TTC549 (cell line): ENCODE data around the gene LYRM7.
"Not testable (repeated sequence)": the region's sequence is repeated elsewhere in the genome, so short reads cannot be mapped to it uniquely, and the experiment has no call there.

Experiments used
- FAIRE-seq: peaks from 2 replicates; lab custom pipeline; 2012; peaks lifted over from hg19 to GRCh38; lab: Jason Lieb, UNC

The LYRM7 gene

DNA sequence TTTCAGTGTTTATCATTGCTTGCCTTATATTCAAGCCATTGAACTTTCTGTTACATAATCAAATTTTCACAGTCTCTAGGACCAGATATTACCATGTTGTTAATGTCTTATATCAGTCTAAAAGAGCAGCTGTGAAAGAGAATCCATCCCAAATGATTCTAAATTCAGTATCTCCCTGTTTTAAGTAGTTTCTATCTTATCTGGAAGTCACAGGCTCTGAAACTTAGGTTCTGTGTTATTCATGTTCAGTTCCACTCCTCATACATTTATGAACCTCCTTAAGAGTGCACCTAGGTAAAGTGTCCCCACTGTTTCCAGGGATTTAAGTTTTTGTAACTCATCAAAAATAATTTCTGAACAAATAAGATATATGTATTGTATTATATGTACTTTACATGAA lies 9.7 kb downstream of the LYRM7 start:
- FAIRE-seq: no peak

DNA sequence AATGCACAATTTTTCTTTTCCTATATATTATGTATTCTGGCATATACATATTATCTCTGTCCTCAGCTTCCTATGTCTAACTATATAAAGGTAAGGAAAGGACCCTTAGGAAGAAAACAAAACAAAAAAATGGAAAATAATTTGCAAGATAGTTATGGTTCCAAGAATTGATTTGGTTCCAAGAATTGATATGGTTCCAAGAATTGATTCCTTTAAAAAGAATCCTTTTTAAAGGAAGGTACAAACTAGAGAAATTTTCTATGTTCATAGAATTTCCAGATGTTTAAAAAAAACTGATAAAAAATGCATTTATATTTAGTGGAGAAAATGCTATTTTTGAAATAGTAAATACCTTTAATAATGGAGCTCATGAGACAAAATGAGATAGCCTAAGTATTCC lies 12.1 kb downstream of the LYRM7 start:
- FAIRE-seq: no peak

DNA sequence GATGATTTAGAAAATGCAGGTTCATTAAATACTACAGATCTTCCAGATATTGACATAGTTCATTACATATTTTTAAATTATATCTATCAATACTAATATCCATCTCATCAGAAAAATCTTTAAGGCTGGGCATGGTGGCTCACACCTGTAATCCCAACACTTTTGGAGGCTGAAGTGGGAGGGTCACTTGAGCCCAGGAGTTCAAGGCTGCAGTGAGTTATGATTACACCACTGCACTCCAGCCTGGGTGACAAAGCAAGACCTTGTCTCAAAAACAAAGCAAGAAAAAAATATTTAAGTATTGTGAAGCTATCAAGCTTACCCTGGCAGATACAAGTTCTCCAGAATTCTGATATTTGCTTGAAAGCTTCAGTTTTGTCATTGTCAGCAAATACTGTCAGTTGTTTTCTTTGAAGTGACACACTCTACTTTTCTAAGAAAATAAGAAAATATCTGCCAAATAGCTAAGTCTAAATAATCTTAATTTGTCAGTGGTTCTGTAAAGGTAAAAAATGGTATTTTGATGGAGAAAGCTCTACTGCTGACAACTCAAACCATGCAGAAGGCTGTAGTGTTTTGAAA lies 14.9 kb downstream of the LYRM7 start:
- no peak for FAIRE-seq

DNA sequence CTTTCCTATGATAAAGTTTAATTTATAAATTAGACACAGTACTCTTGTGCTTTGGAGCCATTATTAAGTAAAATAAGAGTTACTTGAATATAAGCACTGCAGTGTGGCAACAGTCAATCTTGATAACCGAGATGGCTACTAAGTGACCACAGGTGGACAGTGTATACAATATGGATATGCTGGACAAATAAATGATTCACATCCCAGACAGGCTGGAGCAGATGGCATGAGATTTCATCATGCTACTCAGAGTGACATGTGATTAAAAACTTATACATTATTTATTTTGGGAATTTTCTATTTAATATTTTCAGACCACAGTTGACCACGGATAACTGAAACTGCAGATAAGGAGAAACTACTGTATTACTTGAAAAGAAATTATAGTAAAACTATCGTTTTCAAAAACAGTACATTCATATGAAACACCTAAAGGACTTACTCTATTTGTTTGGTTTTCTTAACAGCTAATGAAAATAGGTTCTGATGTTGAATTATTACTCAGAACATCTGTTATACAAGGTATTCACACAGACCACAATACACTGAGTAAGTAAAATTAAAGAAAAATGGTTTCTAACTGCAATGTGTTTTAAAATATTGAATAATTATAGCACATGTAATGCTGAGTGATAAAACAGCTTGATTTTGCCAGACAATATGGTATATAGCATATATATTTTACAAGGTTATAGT lies 16.0 kb downstream of the LYRM7 start:
- FAIRE-seq: no peak

DNA sequence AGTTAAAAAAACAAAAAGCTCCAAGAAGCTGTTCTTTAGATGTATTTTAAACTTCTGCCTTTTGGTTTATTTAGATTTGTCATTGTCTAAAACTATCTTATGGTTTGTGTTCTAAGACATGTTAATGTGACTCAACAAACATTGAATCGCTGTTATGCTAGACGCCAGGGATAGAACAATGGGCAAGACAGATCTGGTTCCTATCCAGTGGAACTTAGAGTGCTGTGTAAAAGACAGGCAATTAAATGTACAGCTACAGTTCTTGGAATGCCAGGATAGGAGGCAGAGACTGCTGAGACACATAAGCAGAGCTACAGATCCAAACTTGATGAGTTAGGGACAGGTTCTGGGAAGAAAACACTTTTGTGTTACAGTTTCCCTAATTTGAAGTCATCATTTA lies 22.4 kb downstream of the LYRM7 start:
- FAIRE-seq: peak; percentile 92

DNA sequence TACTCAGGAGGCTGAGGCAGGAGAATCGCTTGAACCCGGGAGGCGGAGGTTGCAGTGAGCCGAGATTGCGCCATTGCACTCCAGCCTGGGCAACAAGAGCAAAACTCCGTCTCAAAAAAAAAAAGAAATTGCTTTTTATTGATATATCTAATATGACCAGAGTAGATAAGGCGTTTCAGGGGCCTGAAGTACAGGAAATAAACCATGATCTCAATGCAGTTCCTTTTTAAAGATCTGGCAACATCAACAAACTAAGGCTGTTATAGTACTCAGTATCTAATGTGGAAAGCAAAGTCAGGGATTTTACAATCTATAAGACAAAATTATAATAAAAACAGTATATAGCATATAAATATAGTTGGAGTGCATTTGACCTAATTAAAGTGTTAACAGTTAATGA lies 23.2 kb downstream of the LYRM7 start:
- FAIRE-seq: not testable (repeated sequence)

DNA sequence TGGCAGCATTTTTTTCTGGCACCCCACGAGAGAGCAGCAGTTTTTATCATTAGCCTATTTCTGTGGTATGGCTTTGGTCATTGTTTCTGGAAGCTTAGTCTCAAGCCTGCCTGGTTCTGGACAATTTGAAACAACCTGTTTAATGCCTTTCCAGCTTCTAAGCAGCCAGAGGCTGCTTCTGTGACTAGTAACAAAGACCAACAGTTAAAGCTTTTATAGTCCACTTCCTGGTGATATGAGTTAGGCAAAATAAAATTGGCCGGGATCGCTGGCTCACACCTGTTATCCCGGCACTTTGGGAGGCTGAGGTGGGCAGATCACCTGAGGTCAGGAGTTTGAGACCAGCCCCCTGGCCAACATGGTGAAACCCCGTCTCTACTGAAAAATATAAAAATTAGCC lies 24.0 kb downstream of the LYRM7 start:
- FAIRE-seq: no peak

DNA sequence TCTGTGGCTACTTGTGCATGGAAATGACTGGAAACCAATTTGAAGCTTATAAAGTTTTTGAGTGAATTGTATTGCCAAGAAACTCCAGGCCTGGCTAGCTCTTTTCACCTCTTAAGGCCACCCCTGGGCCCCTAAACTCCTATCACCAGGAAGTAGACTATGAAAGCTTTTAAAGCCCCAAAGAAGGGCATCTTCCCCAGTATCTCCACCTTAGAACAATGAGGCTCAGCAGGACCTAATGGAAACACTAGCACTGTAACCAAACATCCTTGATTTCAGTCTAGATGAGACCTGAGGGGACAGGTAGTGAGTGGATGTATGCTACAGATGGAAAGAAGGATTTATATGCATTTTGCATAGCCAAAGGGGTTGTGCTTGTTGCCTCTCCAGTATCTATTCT lies 25.0 kb downstream of the LYRM7 start:
- FAIRE-seq: no peak

DNA sequence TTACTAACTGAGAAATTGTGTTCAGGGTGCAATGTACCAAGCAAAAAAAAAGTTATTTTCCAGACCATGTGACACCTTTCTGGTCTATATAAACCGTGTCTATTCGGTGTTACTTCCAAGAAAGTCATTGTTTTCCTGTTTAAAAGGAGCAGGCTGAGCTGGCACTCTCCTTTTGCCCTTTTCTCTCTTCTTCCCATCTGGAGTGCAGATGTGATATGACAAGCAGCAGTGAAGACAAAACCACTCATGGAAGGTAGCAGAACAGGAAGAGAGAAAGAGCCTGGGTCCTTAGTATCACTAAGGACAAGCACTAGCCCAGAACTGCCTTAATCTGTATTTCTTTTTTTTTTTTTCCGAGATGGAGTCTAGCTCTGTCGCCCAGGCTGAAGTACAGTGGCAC lies 25.6 kb downstream of the LYRM7 start:
- no peak for FAIRE-seq

DNA sequence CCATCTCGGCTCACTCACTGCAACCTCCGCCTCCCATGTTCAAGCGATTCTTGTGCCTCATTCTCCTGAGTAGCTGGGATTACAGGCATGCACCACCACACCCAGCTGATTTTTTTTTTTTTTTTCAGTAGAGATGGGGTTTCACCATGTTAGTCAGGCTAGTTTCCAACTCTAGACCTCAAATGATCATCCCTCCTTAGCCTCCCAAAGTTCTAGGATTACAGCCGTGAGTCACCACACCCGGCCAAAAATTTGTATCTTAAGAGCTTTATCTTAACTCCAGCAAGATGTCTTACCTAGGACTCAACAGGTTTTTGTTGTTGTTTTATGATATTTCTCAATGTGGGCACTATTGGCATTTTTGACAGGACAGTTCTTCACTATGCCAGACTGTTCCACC lies 27.9 kb downstream of the LYRM7 start:
- no peak for FAIRE-seq

DNA sequence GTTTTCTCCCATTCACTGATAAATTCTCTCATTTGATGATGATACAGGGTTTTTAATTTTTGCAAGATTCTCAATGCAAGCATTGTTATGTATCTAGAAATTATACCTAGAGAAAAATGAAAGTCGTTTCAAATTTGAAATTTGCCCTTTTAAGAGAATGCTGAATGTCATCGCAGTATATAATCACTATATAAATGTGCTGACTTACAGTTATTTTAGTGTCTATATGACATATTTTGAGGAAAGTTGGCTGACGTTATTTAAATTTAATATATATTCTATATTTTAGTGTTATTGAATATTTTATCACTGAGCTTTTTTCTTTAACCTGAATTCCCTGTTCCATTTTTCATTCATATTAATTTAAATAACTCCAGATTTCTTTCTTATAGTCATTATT lies 29.8 kb downstream of the LYRM7 start:
- FAIRE-seq: no peak

DNA sequence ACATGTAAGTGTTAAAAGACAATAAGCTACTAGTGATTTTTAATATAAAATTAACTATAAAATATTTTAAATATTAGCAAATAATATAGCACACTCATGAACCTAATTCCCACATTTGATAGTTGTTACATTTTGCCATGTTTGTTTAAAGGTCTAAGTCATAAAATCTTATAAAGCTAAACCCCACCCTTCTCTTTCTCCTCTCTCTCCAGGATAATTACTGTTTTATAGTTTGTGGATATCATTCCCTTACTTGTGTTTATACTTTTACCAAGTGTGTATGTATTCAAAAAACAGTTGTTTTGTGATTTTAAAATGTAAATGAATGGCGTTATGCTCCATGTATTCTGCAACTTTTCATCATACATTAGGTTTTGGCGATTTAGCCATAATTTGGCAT lies 34.2 kb downstream of the LYRM7 start:
- FAIRE-seq: no peak

DNA sequence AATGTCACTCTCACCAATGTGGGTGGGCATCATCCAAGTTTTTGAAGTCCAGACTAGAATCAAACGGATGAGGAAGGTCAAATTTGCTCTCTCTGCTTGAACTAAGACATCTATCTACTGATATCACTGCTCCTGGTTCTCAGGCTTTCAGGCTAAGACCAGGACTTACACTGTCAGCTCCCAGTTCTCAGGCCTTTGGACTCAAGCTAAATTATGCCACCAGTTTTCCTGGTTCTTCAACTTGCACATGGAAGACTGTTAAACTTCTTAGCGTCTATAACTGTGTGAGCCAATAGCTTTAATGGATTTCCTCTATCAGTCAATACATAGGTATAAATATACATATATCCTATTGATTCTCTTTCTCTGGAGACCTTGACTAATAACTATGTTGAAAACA lies 35.3 kb downstream of the LYRM7 start:
- no peak for FAIRE-seq

DNA sequence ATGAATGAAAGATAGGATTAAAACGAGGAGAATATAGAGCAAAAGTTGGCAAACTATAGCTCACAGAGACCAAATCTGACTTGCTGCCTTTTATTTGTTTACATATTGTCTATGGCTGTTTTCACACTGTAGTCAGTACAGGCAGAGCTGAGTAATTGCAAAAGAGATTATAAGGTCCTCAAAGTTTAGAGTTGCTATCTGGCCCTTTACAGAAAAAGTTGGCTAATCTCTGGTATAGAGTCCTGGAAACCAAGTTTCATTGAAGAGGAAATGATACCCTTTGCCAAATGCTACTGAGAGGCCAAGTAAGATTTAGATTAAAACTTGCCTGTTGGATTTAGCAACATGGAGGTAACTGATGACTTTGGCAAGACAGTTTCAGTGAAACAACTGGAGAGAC lies 36.0 kb downstream of the LYRM7 start:
- FAIRE-seq: no peak

DNA sequence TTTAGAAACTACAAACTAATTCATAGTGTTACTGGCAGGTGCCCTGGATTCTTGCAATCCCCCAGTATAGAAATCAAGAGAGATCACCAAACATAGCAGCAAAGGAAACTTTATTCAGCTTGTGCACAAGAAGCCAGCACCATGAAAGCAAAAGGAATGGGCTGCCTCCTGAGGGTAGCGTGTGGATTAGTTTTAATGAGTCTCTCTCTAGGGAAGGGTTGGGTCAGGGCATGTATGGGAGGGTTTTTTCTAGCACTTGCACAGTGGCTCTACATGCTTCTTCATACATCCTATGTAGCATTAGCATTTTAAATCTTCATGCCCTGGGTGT lies 38.4 kb downstream of the LYRM7 start:
- no peak for FAIRE-seq

DNA sequence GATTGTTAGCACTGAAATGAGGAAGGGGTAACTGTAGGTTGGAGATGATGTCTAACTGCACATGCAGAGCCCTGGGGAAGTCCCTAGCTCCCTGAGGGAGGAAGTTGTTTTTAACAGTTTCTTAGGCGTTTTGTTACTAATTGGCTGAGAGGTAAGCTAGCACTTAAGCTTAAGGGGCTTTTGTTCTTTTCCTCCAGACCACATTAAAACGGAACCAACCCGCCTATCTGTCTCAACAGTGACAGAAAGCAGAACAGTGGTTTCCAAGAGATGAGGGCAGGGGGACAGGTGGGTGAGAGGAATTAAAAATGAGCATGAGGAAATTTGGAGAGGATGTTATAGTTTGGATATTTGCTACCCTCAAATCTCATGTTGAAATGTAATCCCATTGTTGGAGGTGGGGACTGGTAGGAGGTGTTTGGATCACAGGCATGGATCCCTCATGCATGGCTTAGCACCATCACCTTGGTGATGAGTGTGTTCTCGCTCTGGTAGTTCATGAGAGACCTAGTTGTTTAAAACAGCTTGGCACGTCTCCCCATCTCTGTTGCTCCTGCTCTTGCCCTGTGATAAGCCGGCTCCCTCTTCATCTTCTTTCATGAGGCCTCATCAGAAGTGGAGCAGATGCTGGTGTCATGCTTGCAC lies 38.9 kb downstream of the LYRM7 start:
- no peak for FAIRE-seq

DNA sequence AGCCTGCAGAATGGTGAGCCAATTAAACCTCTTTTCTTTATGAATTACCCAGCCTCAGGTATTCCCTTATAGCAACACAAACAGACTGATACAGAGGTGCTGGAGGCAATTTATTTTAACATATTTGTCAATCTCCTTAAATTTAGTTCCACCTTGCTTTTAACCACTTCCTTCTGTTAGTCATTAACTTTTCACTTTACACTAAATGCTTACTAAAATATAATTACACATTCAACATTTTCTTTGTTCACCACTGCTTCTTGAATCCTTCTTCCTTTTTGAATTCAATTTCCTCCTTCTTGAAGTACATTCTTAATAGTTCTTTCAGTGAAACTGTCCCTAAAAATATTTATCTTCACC lies 39.4 kb downstream of the LYRM7 start:
- FAIRE-seq: no peak

DNA sequence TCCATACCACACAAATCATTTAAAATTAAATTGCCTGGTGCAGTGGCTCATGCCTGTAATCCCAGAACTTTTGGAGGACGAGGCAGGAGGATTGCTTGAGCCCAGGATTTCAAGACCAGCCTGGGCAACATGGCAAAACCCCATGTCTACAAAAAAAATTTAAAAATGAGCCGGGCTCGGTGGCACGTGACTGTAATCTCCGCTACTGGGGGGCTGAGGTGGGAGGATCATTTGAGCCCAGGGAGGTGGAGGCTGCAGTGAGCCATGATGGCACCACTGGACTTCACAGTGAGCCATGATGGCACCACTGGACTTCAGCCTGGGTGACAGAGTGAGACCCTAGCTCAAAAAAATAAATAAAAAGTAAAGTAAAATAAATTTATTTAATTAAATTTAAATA lies 40.9 kb downstream of the LYRM7 start:
- no peak for FAIRE-seq

DNA sequence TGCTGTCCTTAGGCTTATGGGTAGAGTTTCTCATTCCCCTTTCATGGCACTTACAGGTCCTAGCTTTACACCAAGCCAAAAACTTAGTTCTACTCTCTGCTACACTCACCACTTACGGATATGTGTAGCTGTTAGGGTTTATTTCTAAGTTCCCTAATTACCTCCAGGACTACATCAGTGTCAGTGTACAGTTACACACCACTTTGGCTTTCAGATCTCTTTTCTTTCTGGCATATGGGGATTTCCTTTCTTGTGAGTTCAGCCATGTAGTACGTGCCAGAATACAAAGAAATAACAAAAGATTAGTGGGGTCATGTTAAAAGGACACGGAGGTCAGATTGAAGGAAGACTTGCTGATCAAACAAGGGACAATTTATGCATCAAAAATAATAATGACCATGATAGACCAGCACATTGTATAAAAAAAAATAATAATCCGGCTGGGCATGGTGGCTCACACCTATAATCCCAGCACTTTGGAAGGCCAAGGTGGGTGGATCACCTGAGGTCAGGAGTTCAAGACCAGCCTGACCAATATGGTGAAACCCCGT lies 41.8 kb downstream of the LYRM7 start:
- no peak for FAIRE-seq

DNA sequence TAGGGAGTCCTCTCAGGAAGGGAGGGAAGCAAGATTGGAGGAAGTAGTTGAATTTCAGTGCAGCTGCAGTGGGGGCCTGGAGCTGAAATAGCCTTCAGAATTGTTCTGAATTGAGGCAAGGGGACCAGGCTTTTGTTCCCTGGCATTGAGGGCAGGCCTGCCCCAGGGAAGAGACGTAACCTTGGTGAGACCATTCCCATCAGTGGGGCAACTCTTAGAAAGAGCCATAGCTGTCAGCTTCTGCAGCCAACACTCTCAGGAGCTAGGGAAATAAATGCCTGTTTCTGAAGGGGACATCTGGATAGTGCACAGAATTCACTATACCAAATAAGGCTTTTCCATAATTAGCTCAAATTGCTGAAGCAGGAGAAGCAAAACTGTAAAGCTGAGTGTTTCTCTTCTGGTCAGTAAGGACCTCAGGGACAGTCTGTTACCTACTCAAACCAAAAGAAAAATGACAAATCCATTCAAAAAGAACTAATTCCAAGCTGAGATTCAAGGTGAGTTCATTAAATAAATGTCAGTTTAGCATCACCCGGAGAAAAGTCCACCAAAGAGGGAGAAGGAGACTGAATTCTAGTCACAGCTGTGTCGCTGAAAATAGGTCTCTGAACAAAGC lies 44.0 kb downstream of the LYRM7 start:
- no peak for FAIRE-seq

DNA sequence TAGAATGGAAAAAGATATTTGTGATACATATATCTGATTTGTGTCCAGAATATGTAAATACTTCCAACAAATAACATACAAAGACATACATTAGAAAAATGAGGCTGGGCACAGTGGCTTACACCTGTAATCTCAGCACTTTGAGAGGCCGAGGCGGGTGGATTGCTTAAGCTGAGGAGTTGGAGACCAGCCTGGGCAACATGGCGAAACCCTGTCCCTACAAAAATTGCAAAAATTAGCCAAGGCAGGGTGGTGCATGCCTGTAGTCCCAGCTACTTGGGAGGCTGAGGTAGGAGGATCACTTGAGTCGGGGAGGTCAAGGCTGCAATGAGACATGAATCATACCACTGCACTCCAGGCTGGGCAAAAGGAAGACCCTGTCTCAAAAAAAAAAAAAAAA lies 47.0 kb downstream of the LYRM7 start:
- no peak for FAIRE-seq

DNA sequence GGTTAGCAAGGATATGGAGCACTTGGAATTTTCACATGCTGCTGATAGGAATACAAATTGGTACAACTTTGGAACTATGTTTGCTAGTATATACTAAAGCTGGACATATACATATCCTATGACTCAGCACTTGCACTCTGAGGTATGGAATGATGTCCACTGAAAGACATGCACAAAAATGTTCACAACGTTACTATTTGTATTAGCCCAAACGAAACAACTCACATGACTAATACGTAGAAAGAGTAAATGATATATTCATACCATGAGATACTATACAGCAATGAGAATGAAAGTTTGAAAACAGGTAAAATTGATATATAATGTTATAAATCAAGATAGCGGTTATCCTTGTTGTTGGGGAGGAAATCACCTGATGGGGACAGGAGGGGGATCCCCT lies 47.6 kb downstream of the LYRM7 start:
- FAIRE-seq: no peak

DNA sequence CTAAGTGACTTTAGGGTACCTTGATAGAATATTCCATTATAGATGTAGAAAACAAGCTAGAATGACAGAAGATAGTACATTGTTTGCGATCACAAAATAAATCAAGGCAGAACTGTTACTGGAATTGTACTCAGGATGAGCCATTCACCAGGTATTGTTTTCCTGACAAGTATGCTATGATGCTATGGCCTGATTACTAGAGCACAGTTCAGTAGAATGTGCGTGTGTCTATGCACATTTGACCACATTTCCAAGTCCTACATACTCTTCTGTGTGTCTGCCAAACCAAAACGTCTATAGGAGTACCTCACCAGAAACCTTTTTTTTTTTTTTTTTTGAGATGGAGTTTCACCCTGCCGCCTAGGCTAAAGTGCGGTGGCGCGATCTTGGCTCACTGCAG lies 49.8 kb downstream of the LYRM7 start:
- no peak for FAIRE-seq
